GM19240 (cell line): Measurements from ENCODE around the gene ATP2C2.

Source experiments
- DNase-seq: peaks from one replicate; pipeline ENCODE4 v3.0.0; 2011; ENCODE audit warnings: low spot score; ENCODE audit not compliant: insufficient read length

Gene ATP2C2

DNA sequence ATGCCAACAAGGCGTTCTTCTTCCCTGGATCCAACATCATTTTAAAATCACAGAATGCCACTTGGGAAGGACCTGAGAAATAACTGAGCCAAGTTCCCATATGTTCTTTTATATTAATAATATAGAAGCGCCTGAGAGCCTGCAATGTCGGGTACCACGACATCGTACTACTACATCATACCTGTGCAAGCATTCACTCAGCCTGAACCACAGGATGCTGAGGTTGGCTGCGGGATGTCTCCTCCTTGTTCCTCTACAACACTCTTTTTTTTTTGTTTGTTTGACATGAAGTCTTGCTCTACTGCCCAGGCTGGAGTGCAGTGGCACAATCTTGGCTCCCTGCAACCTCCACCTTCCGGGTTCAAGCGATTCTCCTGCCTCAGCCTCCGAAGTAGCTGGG lies 2.1 kb upstream of the ATP2C2 start:
- DNase-seq = no peak

DNA sequence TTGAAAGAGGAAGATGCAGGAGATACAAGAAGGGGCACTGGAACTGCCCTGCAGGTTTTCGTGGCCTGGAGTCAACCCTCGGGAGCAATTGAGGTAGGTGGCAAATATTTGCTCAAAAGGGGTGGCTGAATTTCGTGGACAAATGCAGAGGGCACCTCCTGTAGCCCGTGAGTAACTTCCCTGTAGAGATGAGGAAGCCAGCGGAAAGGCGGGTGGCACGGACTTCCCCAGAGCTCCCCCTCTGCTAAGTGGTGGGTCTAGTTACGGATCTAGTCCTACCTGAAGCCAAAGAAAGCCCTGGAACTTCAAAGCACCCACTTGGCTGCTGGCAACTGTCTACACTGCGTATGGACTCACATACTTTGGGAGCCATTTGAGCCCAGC lies 1.0 kb upstream of the ATP2C2 start:
- DNase-seq = no peak

DNA sequence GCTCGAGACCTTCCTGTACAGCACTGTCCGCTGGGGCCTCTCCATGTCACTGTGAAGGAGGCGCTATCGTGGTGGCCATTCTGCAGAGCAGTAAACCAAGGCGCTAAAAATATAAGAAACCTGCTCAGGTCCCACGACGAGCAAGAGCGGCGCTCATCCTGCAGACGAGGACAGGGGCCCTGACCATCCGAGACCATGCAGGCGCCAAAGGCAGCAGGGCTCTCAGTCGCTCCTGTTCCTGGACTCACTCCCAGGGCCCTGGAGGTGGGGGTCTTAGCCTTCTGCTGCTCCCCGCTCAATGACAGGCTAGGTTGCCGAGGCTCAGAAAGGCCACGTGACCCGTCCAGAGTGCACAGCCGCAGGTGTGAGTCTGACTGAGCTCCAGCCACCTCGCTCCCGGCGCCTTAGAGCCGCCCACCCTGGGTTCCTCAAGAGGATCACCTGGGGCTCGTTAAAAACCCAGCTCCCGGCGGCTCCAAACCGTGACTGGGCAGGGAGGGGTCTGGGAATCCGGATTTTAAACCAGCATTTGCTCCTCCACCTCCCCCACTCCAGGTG lies 509 bp upstream of the ATP2C2 start:
- DNase-seq = no peak

DNA sequence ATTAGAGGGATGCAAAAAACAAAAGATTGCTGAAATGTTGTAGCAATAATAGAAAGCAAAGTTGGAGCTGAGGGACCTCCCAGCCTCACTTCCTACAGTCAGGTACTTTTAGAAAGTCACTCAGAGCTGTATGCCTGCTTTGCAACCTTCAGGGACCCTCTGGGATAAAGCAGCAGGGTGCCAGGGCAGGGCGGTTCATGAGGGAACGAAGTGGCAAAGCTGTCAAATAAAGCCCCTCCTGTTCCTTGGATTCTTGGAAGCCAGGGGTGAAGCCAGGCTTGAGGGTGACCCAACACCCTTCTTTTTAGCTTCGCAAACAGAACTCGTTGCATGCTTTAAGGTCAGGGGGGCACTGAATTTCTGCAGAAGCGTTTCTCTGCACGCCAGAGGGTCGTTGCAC lies 767 bp downstream of the ATP2C2 start:
- no peak for DNase-seq

DNA sequence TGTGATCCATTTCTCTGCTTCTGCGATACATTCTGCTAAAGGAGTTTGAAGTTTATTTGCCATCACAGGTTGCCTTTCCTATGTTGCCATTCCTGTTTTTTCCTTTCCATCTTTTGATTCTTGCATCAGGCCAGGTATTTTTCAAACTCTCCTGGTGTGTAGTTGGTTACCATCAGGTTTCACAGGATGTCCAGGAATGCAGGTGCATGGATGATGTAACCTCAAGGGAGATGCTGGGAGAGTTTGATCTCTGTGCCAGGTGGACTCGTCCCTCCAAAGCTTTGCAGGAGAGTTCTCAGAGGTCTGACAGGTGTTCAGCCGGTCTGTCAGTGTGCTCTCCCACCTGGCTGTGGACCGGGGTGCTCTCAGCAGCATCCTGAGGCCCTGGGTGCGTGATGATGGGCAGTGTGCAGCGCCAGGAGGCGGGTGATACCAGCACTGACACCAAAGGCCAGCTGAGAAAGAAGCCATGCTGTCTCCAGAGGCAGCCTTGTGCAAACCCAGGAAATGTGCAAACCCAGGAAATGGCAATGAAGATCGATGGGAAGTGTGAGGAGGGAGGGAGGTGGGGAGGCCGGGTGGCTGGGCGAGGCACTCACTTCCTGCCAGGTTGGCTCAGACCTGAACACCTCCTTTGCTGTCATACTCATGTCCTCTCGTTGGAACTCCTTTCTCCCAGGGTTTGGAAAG lies 1.7 kb downstream of the ATP2C2 start:
- DNase-seq = no peak

DNA sequence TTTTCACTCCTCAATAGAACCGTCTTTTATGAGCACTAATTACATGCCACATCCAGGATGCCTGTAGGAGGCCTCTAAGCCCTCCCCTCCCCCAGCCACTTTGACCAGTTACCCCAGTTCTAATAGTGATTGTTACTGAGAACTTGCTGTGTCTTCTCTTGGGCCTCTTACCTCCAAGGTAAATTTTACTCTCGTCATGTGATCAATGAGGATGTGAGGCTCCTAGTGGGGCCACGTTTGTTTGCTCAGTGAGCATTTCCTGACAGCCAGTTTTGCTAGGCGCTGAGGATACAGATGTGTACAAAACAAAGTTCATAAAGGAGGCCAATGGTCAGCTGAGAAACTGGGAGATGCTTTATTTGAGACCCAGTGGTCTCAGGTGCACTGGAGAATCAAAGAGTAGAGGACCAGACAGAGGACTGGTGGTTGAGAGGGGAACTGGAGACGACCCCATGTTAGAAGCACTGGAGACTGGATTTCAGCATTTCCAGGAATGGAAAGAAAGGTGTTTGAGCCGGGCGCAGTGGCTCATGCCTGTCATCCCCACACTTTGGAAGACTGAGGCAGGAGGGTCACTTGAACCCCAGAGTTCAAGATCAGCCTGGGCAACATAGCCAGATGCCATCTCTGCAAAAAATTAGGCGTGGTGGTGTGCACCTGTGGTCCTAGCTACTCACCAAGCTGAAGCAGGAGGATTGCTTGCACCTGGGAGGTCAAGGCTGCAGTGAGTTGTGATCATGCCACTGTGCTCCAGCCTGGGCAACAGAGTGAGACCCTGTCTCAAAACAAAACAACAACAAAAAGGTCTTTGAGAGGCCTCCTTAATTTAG lies 2.6 kb downstream of the ATP2C2 start:
- no peak for DNase-seq

DNA sequence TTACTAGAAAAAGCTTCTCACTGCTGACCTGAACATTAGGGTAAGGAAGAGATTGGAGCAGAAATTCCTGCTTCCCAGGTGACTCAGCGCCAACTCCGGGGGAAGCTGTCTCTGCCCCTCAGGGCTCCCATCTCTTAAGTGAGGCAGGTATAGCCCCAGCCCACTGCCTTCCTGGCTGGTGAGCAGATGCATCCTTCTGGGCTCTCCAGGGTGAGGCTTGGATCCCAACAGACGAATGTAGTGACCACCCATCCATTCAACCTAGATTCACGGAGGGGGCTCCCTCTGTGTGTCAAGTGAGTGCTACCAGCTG lies 3.2 kb downstream of the ATP2C2 start:
- DNase-seq = no peak

DNA sequence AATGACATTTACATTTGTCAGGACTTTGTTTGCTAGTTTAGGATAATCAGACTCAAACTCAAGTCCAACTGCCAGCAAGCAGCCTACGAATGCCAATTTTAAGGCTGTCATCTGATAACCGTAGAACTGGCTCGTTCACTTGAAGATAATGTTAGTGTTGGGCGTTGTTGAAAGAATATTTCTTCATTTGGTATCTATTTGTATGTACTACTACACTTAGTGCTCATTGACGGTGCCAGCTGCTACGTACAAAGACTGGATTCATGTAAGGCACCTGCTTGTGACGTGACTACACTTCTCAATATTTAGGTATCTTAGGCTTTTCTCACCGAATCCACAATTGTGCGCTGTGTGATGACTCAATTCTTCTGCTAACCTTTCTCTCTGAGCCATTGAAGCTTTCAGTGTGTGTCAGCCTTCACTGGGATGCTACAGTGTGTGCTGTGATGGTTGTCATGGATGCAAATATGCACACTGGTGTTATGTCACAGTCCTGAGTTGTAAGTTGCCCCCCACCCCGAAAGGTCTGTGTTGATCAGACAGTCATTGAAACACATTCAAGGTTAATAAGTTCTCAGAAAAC lies 5.7 kb downstream of the ATP2C2 start:
- no peak for DNase-seq

DNA sequence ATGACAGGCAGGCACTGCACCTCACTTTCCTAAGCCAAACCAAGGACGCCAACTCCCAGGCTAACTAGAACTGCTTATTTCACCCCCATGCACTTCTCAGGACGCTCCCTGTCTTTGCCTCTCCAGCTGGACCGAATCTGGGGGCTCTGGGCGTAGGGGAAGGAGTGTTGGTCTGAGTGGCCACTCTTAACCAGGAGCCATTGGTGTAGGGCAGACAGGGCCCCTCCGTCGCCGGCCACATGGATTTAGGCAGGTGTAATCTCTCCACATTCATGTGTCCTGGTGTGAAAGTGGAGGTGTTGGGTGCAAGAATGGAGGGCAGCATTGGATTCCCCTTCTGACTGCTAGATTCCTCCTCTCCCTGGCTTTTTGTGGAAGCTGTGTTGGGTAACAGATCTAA lies 9.8 kb downstream of the ATP2C2 start:
- DNase-seq = no peak

DNA sequence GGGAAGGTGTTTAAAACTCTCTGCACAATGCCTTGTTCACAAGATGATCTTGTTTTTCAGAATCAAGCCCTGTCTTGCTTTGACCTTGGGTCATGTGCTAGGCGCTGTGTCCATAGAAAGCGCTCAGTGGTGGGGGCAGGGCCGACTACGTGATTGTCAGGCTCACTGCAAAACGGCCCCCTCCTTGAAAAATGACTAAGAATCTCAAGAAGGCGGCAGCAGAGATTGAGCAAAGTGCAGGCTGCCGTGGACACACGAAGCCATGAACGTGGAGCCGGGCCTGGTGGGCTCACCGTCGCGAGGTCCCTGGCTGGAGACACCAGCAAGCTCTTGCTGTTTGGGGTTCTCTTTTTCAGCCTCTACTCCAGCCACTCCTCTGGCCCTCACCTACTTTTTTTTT lies 10.2 kb downstream of the ATP2C2 start:
- DNase-seq = no peak

DNA sequence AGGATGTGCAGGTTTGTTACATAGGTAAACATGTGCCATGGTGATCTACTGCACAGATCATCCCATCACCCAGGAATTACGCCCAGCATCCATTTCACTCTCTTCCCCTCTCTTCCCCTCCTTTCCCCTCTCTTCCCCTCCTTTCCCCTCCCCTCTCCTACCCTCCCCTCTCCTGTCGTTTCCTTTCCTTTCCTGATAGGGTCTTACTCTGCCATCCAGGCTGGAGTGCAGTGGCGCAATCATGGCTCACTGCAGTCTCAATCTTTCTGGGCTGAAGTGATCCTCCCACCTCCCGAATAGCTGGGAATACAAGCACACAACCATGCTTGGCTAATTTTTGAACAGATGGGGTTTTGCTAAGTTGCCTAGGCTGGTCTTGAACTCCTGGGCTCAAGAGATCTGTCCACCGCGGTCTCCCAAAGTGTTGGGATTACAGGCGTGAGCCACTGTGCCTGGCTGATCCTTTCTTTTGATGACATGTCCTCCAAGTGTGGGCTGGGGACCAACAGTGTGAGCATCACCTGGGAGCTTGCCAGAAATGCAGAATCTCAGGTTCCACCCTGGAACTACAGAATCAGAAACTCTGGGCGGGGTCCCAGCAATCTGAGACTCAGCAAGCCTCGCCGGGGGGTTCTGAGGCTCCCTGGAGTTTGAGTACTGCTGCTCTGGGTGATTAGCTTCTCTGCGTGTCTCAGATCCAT lies 10.8 kb downstream of the ATP2C2 start:
- no peak for DNase-seq

DNA sequence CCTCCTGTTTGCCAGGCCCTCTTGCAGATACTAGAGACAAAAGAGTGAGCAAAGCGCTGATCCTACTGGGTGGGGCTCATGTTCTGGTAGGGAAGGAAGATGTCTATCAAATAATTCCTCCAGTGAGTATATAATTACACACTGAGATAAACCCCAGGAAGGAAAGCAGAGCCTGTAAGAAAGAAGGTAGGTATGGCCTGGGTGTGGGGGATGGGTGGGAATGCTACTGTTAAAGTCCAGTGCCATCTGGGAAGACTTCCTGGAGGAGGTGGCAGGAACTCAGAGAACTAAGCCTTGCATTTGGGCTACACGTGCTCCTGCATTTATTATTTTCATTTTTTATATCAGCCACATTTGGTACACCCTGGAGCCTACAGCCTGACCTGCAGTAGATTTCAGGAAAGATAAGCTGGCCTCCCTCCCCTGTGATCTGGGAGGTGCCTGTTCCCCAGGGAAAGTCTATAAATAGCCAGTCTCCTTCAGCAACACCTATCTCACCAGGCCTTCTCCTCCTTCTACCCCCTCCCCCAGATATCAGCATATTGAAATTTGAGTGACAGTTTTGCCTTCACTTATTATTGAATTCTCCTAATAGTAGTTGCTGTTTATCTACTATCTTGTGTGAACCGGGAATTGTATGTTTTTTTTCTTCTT lies 11.5 kb downstream of the ATP2C2 start:
- no peak for DNase-seq

DNA sequence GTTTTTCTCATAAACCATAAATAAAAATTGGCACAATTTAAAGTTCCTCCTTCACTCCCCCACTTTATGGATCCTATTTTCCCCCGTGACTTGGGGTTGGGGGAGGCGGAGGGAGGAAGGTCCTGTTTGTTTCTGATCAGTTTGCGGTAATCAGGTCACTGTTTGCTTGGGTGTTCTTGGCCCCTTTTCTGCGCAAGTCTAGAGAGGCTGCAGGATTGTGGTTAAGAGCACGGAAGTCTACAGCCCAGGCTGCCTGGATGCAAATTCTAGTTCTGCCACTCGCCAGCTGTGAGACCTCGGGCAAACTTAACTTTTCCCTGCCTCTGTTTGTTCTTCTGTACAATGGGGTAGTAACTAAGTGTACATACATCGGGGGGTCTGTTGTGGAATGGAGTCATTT lies 12.1 kb downstream of the ATP2C2 start:
- peak; percentile 15 for DNase-seq

DNA sequence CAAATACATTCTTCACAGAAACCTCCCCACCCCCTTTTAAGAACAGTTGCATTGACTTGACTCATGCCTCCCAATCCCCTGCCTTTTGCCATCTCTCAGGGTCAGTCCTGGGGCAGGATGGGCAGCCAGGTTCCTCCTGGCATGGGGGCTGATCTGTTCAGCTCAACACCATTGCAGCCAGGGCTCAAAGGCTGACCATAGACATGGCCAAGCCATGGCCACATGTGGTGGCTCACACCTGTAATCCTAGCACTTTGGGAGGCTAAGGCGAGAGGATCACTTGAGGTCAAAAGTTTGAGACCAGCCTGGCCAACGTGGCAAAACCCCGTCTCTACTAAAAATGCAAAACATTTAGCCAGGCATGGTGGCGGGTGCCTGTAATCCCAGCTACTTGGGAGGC lies 14.1 kb downstream of the ATP2C2 start:
- DNase-seq = no peak

DNA sequence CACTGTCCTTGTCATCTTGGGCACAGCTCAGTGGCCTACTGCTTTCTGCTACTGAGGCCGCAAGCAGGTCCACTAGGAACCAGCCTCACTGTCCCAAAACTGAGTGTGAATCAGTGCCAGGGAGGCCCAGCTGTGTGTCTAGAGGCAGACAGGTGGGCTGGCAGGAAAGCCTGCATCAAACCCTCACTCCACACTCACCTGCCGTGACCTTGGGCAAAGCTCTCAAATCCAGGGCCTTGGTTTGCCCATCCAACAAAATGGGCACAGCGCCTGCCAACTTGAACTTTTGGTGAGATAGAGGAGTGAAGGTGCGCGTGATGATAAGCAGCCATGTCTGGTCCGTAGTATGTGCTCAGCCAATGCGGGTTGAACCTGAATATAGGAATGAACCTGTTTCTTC lies 14.8 kb downstream of the ATP2C2 start:
- no peak for DNase-seq

DNA sequence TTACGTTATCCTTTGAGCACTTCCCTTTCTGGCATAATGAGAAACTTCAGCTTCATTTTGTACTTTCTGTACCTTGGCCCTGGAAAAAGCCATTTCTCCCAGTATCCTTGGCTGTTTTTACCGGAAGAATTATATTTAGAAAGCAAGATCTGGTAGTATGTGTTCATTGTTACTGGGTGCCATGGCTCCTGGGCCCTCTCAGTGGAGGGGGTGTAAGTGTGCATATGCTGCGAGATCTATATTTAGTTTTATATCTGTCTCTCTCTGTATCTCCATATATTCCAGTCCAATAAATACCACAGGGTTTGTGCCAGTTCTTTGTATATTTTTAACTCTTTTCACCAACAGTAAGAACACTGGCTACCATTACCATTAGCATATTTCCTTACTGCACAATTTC lies 17.7 kb downstream of the ATP2C2 start:
- no peak for DNase-seq

DNA sequence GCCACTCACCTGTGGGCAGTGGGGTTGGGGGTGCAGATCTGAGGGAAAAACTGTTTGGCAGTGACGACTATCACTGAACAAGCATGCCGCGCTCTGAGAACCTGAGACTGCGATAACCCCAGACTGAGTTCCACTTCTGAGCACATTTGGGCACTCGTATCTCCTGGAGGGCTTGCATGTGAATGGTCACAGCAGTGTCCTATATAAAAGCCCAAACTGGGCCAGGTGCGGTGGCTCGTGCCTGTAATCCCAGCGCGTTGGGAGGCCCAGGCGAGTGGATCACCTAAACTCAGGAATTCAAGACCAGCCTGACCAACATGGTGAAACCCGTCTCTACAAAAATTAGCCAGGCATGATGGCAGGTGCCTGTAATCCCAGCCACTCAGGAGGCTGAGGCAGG lies 18.7 kb downstream of the ATP2C2 start:
- DNase-seq = no peak

DNA sequence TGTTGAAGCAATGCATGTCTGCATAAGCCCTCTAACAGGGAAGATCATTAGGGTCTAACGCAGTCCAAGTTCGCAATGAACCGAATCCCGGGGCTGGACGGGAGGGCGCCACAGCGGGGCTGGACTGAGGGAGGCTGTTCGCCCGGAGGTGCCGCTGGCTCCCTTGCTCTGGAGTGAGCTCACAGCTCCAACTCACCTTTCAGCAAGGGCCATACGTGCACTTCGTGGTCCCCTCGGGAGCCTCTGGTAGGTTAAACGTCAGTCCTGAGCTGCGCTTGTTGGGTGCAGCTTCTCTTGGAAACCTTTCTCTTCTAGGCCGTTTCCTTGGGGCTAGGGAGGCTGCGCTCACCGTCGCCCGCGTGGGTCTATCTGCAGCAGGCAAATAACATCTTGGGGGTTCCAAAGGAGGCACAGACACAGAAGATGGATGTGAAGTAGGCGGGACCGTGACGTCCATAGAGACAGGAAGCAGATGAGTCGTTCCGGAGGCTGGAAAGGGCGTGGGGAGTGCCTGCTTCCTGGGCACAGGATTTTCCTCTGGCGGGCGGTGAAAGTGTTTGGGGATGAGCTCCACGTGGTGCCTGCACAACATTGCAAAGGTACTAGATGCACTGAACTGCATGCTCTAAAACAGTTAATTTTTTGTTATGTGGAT lies 21.9 kb downstream of the ATP2C2 start:
- no peak for DNase-seq

DNA sequence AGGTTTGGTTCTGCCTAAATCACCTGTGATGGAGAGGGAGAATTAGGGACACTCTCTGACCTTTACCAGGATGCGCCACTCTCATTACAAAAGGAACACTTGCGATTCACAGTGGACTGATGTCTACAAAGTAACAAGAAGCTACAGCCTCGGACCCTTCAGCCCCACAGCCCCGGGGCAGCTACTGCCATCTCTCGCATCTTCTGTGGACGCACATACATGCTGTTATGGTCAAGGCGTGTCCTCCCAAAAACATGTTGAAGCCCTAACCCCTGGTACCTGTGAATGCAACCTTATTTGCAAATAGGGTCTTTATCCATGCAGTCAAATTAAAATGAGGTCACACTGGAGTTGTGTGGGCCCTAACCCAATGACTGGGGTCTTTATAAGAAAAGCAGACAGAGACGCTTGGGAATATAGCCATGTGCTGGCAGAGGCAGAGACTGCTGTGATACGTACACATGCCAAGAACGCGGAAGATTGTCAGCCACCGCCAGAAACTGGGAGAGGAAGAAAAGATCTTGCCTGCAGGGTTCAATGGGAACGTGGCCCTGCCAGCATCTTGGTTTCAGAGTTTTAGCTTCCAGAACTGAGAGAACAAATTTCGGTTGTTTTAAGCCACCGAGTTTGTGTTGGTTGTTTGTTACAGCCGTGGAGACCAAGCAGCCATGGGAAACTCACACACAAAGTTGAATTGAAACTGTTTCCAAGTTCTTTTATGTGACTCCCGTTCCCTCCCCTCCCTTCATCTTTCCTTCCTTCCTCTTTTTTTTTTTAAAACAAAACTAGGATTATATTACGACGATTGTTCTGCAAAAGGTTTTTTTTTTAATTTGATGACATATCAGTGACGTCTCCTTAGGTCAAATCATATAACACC lies 23.1 kb downstream of the ATP2C2 start:
- no peak for DNase-seq

DNA sequence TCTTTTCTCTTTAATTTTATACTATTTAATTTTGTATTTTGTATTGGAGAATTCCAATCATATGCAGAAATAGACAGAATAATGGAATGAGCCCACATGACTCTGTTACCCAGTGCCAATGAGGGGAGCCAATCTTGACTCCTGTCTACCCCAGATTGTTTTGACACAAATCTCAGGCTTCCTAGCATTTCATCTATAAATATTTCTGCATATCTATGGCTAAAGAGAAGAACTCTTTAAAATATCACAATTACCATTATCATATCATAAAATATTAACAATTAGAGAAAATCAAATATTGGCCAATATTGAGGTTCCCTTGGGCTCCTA lies 23.7 kb downstream of the ATP2C2 start:
- no peak for DNase-seq
